ENCODE data around the gene MOB1A. TPM values are rescaled to one million over a fixed set of nuclear protein-coding genes. Genes with fewer than 3 reads are reported as not detected.

MOB1A gene
- total and polyA plus RNA-seq, 2 experiments from 2014 or later = 36.2 to 111 TPM

DNA sequence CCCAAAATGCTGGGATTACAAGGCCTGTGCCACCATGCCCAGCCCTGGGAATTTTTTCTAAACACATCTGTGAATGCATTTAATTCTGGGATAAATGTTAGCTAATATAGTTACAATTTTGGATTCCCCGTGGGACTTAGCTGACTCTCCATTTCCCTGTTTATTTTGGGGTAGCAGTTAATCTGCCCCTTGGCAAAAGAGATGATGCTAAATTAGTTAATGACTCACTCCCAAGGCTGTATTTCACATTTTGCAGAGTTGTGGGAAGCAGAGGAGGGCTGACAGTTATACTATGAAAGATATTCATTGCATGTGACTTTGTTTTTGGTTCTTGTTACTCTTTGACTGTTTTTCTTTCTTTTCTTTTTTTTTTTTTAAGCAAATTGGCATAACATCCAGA lies 22.9 kb upstream of the MOB1A start:
- Histone ChIP-seq H3K27ac (ENCODE audit: low read depth) (0 out of 2 replicates have a peak overlapping the region, but pooled peaks have one; percentile 16), H3K4me3 (peak overlapping the region; percentile 95), H3K79me2 (replicated peaks; ENCODE audit: insufficient read depth) (peaks cover 81% of the 10 kb centered on the region), H3K4me2 (peak overlapping the region; percentile 86), H2AFZ (no peak overlapping the region), H3K9me2 (ENCODE audit: insufficient read depth) (no peaks in the 10 kb centered on the region), H3K27me3 (ENCODE audit: insufficient read depth) (no peaks in the 10 kb centered on the region), H4K20me1 (replicated peaks; ENCODE audit: insufficient read depth) (peaks cover 74% of the 10 kb centered on the region), H3K36me3 (ENCODE audit: insufficient read depth) (peaks cover 37% of the 10 kb centered on the region), H3F3A (replicated peaks; ENCODE audit: low read depth) (no peaks in the 10 kb centered on the region; the same call in 1 of the 2 replicates), H3K4me1 (ENCODE audit: insufficient read depth) (peaks cover 60% of the 10 kb centered on the region)
- no peak for TF ChIP-seq JUNB (IDR thresholded peaks at IDR 0.05; ENCODE audit: unreplicated experiment)
- TF ChIP-seq ZNF331 (CRISPR knock-in tag; IDR thresholded peaks at IDR 0.05; ENCODE audit: low read depth) = no peak
- TF ChIP-seq, protein P1, sequence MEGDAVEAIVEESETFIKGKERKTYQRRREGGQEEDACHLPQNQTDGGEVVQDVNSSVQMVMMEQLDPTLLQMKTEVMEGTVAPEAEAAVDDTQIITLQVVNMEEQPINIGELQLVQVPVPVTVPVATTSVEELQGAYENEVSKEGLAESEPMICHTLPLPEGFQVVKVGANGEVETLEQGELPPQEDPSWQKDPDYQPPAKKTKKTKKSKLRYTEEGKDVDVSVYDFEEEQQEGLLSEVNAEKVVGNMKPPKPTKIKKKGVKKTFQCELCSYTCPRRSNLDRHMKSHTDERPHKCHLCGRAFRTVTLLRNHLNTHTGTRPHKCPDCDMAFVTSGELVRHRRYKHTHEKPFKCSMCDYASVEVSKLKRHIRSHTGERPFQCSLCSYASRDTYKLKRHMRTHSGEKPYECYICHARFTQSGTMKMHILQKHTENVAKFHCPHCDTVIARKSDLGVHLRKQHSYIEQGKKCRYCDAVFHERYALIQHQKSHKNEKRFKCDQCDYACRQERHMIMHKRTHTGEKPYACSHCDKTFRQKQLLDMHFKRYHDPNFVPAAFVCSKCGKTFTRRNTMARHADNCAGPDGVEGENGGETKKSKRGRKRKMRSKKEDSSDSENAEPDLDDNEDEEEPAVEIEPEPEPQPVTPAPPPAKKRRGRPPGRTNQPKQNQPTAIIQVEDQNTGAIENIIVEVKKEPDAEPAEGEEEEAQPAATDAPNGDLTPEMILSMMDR (conservative IDR thresholded peaks at IDR 0.05; ENCODE audit: low read depth in 2 of 2) = no peak
- TF ChIP-seq, protein P2, sequence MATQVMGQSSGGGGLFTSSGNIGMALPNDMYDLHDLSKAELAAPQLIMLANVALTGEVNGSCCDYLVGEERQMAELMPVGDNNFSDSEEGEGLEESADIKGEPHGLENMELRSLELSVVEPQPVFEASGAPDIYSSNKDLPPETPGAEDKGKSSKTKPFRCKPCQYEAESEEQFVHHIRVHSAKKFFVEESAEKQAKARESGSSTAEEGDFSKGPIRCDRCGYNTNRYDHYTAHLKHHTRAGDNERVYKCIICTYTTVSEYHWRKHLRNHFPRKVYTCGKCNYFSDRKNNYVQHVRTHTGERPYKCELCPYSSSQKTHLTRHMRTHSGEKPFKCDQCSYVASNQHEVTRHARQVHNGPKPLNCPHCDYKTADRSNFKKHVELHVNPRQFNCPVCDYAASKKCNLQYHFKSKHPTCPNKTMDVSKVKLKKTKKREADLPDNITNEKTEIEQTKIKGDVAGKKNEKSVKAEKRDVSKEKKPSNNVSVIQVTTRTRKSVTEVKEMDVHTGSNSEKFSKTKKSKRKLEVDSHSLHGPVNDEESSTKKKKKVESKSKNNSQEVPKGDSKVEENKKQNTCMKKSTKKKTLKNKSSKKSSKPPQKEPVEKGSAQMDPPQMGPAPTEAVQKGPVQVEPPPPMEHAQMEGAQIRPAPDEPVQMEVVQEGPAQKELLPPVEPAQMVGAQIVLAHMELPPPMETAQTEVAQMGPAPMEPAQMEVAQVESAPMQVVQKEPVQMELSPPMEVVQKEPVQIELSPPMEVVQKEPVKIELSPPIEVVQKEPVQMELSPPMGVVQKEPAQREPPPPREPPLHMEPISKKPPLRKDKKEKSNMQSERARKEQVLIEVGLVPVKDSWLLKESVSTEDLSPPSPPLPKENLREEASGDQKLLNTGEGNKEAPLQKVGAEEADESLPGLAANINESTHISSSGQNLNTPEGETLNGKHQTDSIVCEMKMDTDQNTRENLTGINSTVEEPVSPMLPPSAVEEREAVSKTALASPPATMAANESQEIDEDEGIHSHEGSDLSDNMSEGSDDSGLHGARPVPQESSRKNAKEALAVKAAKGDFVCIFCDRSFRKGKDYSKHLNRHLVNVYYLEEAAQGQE (IDR thresholded peaks at IDR 0.05; ENCODE audit: unreplicated experiment) = no peak
- no peak for TF ChIP-seq EZH2phosphoT487 (IDR thresholded peaks at IDR 0.05; ENCODE audit: unreplicated experiment)
- TF ChIP-seq EZH2 (IDR thresholded peaks at IDR 0.05; ENCODE audit: low read depth, unreplicated experiment) = no peak
- no peak for TF ChIP-seq ZNF462 (CRISPR knock-in tag; IDR thresholded peaks at IDR 0.05)
- TF ChIP-seq POLR2AphosphoS5 (IDR thresholded peaks at IDR 0.05; ENCODE audit: low read depth) = no peak
- no peak for TF ChIP-seq ETS1 (IDR thresholded peaks at IDR 0.05)
- Mint-ChIP-seq H3K9me3 (peaks cover 8% of the 10 kb centered on the region; the same call in 2 of the 3 replicates), H3K4me3 (peak overlapping the region; percentile 99), H3K36me3 (ENCODE audit: low read depth) (peaks cover 79% of the 10 kb centered on the region), H3K27ac (peak overlapping the region; percentile 56), H3K27me3 (ENCODE audit: insufficient read depth, low read depth, poor library complexity) (peaks cover 31% of the 10 kb centered on the region), H3K4me1 (peaks cover 60% of the 10 kb centered on the region)
- DNase-seq (ENCODE audit: low spot score) = no peak
- no peak for ATAC-seq

Measured in GM23338 (cell line).